ENCODE results near the gene LSM11.

The LSM11 gene

GRCh38 chr5:157772127-157772526 lies 28.6 kb downstream of the LSM11 start:
- no peak for DNase-seq (ENCODE audit: low spot score)

DNA sequence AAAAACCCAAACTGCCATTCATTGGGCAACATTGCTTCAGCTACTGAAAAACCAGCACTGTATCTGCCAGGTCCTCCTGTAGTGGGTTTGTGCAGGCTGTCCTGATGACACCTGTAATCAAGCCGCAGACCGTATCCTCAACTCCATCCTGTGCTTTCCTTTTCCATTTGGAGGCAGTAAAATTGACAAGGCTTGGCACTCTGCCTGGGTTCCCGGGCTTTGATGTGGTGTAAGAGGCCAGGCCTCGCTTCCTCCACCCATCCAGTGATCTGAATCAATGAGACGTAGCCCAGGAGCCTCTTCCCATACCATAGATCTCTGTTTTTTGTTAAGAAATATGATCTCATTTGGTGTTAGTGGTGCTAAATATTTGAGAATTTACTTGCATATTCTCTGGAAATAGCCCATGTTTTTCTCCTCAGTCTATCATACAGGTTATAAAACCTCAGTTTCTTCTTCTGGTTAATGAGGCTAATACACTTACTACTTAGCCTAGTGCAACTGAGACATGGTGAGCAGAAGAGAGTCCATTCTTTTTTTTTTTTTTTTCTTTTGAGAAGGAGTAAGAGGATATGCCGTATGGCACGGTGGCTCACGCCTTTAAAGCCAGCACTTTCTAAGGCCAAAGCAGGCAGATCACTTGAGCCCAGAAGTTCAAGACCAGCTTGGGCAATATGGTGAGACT lies 34.8 kb downstream of the LSM11 start:
- DNase-seq (ENCODE audit: low spot score): peak; percentile 5

- no peak for DNase-seq (ENCODE audit: low spot score)
These were observed 35.7 kb downstream of the LSM11 start for GRCh38 chr5:157779221-157779620.

DNA sequence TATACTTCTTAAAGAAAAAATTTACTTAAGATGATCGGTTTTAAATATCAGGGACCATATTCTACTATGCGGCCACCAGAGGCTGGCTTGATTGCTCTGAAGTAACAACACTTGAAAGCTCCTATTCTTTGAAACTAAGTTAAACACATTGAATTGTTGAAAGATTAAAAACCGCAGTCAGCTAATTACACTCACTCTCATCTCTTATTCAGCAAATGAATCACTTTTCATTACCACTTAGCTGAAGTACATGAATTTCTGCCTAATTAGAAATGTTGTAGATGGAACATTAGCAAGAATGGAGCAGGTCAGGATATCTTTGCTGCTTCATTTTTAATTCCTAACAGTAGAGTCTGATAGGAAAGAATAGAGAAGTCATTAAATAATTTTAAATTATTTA lies 42.3 kb downstream of the LSM11 start:
- no peak for DNase-seq (ENCODE audit: low spot score)

DNA sequence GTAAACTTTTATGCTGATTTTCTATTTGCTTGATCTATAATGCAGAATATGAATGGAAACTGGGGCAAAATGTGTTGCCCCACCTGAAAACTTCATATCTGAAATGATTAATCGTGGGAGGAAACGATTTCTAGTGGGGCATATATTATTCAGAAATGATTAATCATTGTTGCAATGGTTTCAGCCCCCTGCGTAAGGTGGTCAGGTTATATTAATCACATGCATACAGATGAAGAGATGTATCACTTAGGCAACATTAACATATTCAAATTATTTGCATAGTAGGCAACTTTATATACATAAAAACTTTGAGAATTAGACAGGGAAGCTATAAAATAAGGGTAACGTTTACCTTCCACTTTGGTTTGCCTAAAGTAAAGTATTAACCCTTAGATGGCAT lies 49.8 kb downstream of the LSM11 start:
- DNase-seq (ENCODE audit: low spot score): no peak

GRCh38 chr5:157799578-157799977 lies 56.1 kb downstream of the LSM11 start:
- DNase-seq (ENCODE audit: low spot score): no peak

- no peak for DNase-seq (ENCODE audit: low spot score)
These were observed 56.6 kb downstream of the LSM11 start for GRCh38 chr5:157800137-157800536.

- DNase-seq (ENCODE audit: low spot score): no peak
These were observed 59.2 kb downstream of the LSM11 start for GRCh38 chr5:157802736-157803135.

DNA sequence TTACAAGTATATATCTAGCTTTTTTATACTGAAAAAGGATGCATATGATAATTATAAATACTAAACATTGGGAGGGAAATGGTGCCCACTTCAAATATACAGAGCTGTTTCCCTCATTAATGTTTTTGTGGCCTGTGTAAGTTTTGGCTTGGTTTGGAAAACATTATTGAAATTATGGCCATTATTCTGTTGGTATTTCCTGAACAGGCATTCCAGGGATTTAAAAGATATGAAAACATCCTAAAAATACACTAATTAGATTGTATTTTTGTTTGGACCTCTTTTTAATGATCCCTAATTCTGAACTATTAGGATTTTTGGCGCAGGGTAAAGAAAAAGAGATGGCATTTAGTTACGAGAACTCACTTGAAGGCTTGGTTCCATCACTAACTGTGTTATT lies 64.5 kb downstream of the LSM11 start:
- no peak for DNase-seq (ENCODE audit: low spot score)

Data from AG08395 (cell line).